Endothelial cell of umbilical vein (primary cell): ENCODE results near the gene USP37. TPM values are rescaled to one million over a fixed set of nuclear protein-coding genes. Genes with fewer than 3 reads are reported as not detected.

Experiments used
- BruUV-seq: library from RNA; stranded (reverse); fragments of 400-500 nt; replicated peaks from 2 replicates; lab custom pipeline; 2021; lab: Mats Ljungman, UMichigan
- CTCF ChIA-PET: fragments of 300-600, 350-600 bp; sonication (Branson Sonifier 250); formaldehyde crosslinking; loops from one replicate; lab custom pipeline; 2021; ENCODE audit warnings: antibody characterized with exemption, inconsistent platforms; lab: Charles Lee
- POLR2A ChIA-PET: fragments of 300-600, 350-600 bp; sonication (Branson Sonifier 250); formaldehyde crosslinking; loops from one replicate; lab custom pipeline; 2021; ENCODE audit warnings: antibody characterized with exemption, inconsistent platforms; lab: Charles Lee
- DNase-seq: peaks from one replicate; pipeline ENCODE4 v3.0.0-alpha.2; 2011; ENCODE audit warnings: low read depth, low spot score
- FAIRE-seq: peaks from 2 replicates; lab custom pipeline; 2011; peaks lifted over from hg19 to GRCh38; lab: Jason Lieb, UNC
- H2AFZ ChIP-seq: 2 replicates; pipeline ENCODE4 v1.6.0; 2012; ENCODE audit warnings: low read depth, low read length, control low read depth, inconsistent platforms
- H3K27ac ChIP-seq: 2 replicates; pipeline ENCODE4 v1.5.1; 2011; ENCODE audit warnings: low read depth, mild to moderate bottlenecking, control low read depth, low read length, moderate library complexity; ENCODE audit not compliant: insufficient read depth
- H3K27me3 ChIP-seq, 2 experiments: 2 replicates each; pipeline versions ENCODE4 v1.6.0 to v1.6.1; 2011; ENCODE audit warnings: low read length in 2 of 2, mixed read lengths in 1 of 2; ENCODE audit not compliant: control insufficient read depth in 2 of 2, insufficient read depth in 2 of 2
- H3K36me3 ChIP-seq, 2 experiments: 2 replicates in 1 of 2; 3 replicates in 1 of 2; pipeline ENCODE4 v1.5.1; 2011; ENCODE audit warnings: low read length in 2 of 2, mild to moderate bottlenecking in 1 of 2, moderate library complexity in 1 of 2; ENCODE audit not compliant: control insufficient read depth in 2 of 2, insufficient read depth in 2 of 2; ENCODE audit errors: extremely low read depth in 1 of 2
- H3K4me1 ChIP-seq: 3 replicates; pipeline ENCODE4 v1.5.1; 2011; ENCODE audit warnings: mild to moderate bottlenecking, low read length; ENCODE audit not compliant: control insufficient read depth, insufficient read depth; ENCODE audit errors: extremely low read depth
- H3K4me2 ChIP-seq: 2 replicates; pipeline ENCODE4 v1.6.1; 2011; ENCODE audit warnings: low read length, control low read depth, mixed read lengths; ENCODE audit not compliant: insufficient read depth
- H3K4me3 ChIP-seq, 3 experiments: fragments of 200-600 bp in 1 of 3; sonication (generic), shearing (Covaris generic) in 1 of 3; replicated peaks in 1 of 3; 2 replicates each; pipeline ENCODE4 v1.5.1; 2011 to 2016; ENCODE audit warnings: control low read depth in 3 of 3, low read length in 3 of 3, mild to moderate bottlenecking in 2 of 3, inconsistent platforms in 1 of 3, low read depth in 1 of 3, moderate library complexity in 1 of 3; ENCODE audit not compliant: insufficient read depth in 1 of 3
- H3K79me2 ChIP-seq: 2 replicates; pipeline ENCODE4 v1.6.0; 2012; ENCODE audit warnings: low read length, inconsistent platforms; ENCODE audit not compliant: control insufficient read depth, insufficient read depth
- H3K9ac ChIP-seq: replicated peaks from 2 replicates; pipeline ENCODE3; 2011; ENCODE audit warnings: low read length, control low read depth; ENCODE audit not compliant: insufficient read depth; ENCODE audit errors: extremely low read depth
- H3K9me1 ChIP-seq: replicated peaks from 3 replicates; pipeline ENCODE4 v1.6.0; 2011; ENCODE audit warnings: mild to moderate bottlenecking, low read length; ENCODE audit not compliant: control insufficient read depth, insufficient read depth; ENCODE audit errors: extremely low read depth
- H3K9me3 ChIP-seq: replicated peaks from 2 replicates; pipeline ENCODE4 v1.5.1; 2012; ENCODE audit warnings: low read length, inconsistent platforms; ENCODE audit not compliant: control insufficient read depth, insufficient read depth
- H4K20me1 ChIP-seq: replicated peaks from 2 replicates; pipeline ENCODE3; 2011; ENCODE audit warnings: mild to moderate bottlenecking, low read length; ENCODE audit not compliant: control insufficient read depth, insufficient read depth; ENCODE audit errors: extremely low read depth
- EZH2 ChIP-seq: IDR thresholded peaks from 2 replicates; pipeline ENCODE4 v1.6.1; 2012; ENCODE audit warnings: borderline replicate concordance, low read depth, mild to moderate bottlenecking, moderate library complexity, low read length, inconsistent platforms; ENCODE audit not compliant: severe bottlenecking
- FOS ChIP-seq: IDR thresholded peaks from 2 replicates; pipeline ENCODE4 v1.6.1; 2011; ENCODE audit warnings: mild to moderate bottlenecking, low read length, moderate library complexity, borderline replicate concordance; ENCODE audit not compliant: insufficient read depth
- GATA2 ChIP-seq: IDR thresholded peaks from 2 replicates; pipeline ENCODE4 v1.7.0; 2011; ENCODE audit warnings: low read depth, mild to moderate bottlenecking, moderate library complexity, mixed read lengths, low read length; ENCODE audit not compliant: insufficient read length, insufficient read depth
- JUN ChIP-seq: IDR thresholded peaks from 2 replicates; pipeline ENCODE4 v1.6.1; 2011; ENCODE audit warnings: borderline replicate concordance, low read depth; ENCODE audit not compliant: insufficient read length, insufficient read depth
- MYC ChIP-seq: IDR thresholded peaks from one replicate; pipeline ENCODE4 v1.6.1; 2011; ENCODE audit warnings: mild to moderate bottlenecking, low read depth, low read length
- POLR2A ChIP-seq: IDR thresholded peaks from 2 replicates; pipeline ENCODE4 v1.6.1; 2012; ENCODE audit warnings: low read depth, mild to moderate bottlenecking, control low read depth, low read length
- POLR2AphosphoS5 ChIP-seq: IDR thresholded peaks from 2 replicates; pipeline ENCODE4 v1.6.1; 2012; ENCODE audit warnings: low read depth, mild to moderate bottlenecking, control low read depth, low read length, moderate library complexity; ENCODE audit not compliant: insufficient read depth
- dilution Hi-C: fragments of 300-500 bp; cut with MboI; formaldehyde crosslinking; loops from one replicate; pipeline ENCODE4 v1.15.0; 2019; ENCODE audit warnings: low sequenced_read_pairs; ENCODE audit not compliant: extremely low pct_ligation_motif_present
- intact Hi-C: fragments of 100-400 bp; cut with micrococcal nuclease; formaldehyde crosslinking; loops from one replicate; pipeline ENCODE4 v1.10.0; 2022
- polyA plus RNA-seq, 4 experiments: library from polyadenylated mRNA; depleted of rRNA in 3 of 4; stranded (reverse) in 3 of 4; unstranded in 1 of 4; fragments of >200 nt; gene quantifications; 2 replicates each; pipeline versions ENCODE4 v1.2.1 to v1.2.3, GENCODE V29; 2011 to 2012; ENCODE audit warnings: missing spikeins in 1 of 4
- total RNA-seq: library from RNA; stranded (reverse); gene quantifications from 2 replicates; pipeline ENCODE4 v1.2.3, GENCODE V29; 2021
- TF ChIP-seq, protein P1 (sequence below): IDR thresholded peaks from 2 replicates; pipeline ENCODE4 v1.6.1; 2011; ENCODE audit not compliant: insufficient read depth, insufficient read length
- TF ChIP-seq, protein P2 (sequence below), 2 donors: IDR thresholded peaks; 1 replicate in 1 of 2; 2 replicates in 1 of 2; pipeline ENCODE4 v1.5.1; 2011; ENCODE audit warnings: low read length in 2 of 2, mild to moderate bottlenecking in 2 of 2, moderate library complexity in 2 of 2, control low read depth in 1 of 2, inconsistent platforms in 1 of 2, low read depth in 1 of 2; ENCODE audit not compliant: insufficient read depth in 1 of 2; ENCODE audit errors: extremely low read depth in 1 of 2

USP37 gene
- total and polyA plus RNA-seq, 2 donors (not counting 3 experiments of a cell fraction or from before 2014, with no cell fraction given), result 1.9 to 14.4 TPM

DNA sequence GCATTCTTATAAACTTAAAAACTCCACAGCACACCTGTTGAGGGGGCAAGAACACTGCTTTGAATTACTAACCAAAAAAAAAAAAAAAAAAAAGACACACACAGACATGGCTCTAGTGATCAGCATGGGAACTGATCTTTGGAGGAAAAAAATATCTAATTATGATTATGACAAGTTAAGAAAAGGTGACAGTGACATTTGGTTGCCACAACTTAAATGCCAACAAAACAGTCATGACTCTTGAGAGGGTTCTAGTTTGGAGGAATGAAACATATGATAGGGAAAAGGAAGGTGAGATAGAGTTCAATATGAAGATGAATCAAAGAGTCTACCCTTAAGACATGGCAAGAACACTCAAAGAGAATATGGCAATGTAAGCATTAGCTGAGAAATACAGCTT, 20.6 kb downstream of the USP37 start:
- intact Hi-C loops, result no loop called here

More for the DNA sequence above, 20.6 kb downstream of the USP37 start:
- BruUV-seq, result no TSS peak
- dilution Hi-C loops, result no loop called here
- ChIA-PET CTCF (interaction anchor here (1.0 kb wide), 2 partner anchors 100 to 300 kb away, joined by 3 to 5 read pairs; no protein-coding TSS in a partner anchor), POLR2A (no interaction called here)
- H3K9me1 ChIP-seq, result no peaks in the 10 kb centered on the region
- no peaks in the 10 kb centered on the region for H3K9me3 ChIP-seq
- TF ChIP-seq EZH2, result no peak
- TF ChIP-seq FOS, result no peak
- TF ChIP-seq POLR2AphosphoS5, result no peak
- no peak for TF ChIP-seq MYC
- TF ChIP-seq, protein P1, sequence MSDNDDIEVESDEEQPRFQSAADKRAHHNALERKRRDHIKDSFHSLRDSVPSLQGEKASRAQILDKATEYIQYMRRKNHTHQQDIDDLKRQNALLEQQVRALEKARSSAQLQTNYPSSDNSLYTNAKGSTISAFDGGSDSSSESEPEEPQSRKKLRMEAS, result no peak
- TF ChIP-seq GATA2, result no peak
- no peak for TF ChIP-seq JUN
- TF ChIP-seq, protein P2, sequence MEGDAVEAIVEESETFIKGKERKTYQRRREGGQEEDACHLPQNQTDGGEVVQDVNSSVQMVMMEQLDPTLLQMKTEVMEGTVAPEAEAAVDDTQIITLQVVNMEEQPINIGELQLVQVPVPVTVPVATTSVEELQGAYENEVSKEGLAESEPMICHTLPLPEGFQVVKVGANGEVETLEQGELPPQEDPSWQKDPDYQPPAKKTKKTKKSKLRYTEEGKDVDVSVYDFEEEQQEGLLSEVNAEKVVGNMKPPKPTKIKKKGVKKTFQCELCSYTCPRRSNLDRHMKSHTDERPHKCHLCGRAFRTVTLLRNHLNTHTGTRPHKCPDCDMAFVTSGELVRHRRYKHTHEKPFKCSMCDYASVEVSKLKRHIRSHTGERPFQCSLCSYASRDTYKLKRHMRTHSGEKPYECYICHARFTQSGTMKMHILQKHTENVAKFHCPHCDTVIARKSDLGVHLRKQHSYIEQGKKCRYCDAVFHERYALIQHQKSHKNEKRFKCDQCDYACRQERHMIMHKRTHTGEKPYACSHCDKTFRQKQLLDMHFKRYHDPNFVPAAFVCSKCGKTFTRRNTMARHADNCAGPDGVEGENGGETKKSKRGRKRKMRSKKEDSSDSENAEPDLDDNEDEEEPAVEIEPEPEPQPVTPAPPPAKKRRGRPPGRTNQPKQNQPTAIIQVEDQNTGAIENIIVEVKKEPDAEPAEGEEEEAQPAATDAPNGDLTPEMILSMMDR (IDR thresholded peaks at IDR 0.05; ENCODE audit: extremely low read depth in 1 of 2, insufficient read depth in 1 of 2, low read depth in 1 of 2, low read length in 2 of 2), result no peak
- TF ChIP-seq POLR2A, result no peak
- H3K4me3 ChIP-seq, result no peak overlapping the region
- no peak overlapping the region for H3K27ac ChIP-seq
- no peak for FAIRE-seq
- no peak overlapping the region for H2AFZ ChIP-seq
- no peaks in the 10 kb centered on the region for H4K20me1 ChIP-seq
- H3K36me3 ChIP-seq, result peaks cover 5 to 14% of the 10 kb centered on the region in 2 experiments
- DNase-seq, result no peak
- no peaks in the 10 kb centered on the region for H3K4me1 ChIP-seq
- no peak overlapping the region for H3K9ac ChIP-seq
- no peaks in the 10 kb centered on the region for H3K79me2 ChIP-seq
- H3K4me2 ChIP-seq, result no peak overlapping the region
- no peaks in the 10 kb centered on the region for H3K27me3 ChIP-seq
